ENCODE data around the gene SKAP1.

- no peak for TF ChIP-seq CTCF (IDR thresholded peaks at IDR 0.05; ENCODE audit: low read depth, low read length)
- TF ChIP-seq EZH2phosphoT487 (IDR thresholded peaks at IDR 0.05; ENCODE audit: low read depth) = no peak
Measured at GRCh38 chr17:48420823-48421222, 9.2 kb downstream of the SKAP1 start.
